GM12872 (cell line): ENCODE results near the gene HECW1.

Experiments
- TF ChIP-seq, protein P1 (sequence below): IDR thresholded peaks from 3 replicates; pipeline ENCODE4 v1.5.1; 2011; ENCODE audit warnings: low read depth, mild to moderate bottlenecking, low read length, moderate library complexity; ENCODE audit not compliant: insufficient read depth

HECW1 gene

DNA sequence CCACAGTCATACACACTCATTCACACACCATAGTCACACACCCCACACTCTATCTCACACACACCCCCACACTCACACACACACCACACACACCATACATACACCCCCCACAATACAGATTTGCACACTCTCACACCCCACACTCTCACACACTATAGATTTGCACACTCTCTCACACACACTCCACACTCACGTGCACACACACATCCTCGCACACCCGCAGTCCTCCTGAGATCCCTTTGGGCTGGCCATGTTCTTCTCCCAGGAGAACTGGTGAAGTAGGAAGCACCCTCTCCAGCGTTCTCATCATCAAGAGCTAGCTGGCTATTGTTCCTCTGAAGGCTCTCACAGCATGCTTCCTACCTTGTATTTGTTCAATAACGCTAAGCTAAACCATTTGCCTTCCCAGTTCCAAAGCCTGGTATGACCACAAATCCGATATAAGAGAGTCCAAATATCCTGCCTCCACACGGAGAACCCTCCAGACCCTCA lies 86.2 kb downstream of the HECW1 start:
- TF ChIP-seq, protein P1, sequence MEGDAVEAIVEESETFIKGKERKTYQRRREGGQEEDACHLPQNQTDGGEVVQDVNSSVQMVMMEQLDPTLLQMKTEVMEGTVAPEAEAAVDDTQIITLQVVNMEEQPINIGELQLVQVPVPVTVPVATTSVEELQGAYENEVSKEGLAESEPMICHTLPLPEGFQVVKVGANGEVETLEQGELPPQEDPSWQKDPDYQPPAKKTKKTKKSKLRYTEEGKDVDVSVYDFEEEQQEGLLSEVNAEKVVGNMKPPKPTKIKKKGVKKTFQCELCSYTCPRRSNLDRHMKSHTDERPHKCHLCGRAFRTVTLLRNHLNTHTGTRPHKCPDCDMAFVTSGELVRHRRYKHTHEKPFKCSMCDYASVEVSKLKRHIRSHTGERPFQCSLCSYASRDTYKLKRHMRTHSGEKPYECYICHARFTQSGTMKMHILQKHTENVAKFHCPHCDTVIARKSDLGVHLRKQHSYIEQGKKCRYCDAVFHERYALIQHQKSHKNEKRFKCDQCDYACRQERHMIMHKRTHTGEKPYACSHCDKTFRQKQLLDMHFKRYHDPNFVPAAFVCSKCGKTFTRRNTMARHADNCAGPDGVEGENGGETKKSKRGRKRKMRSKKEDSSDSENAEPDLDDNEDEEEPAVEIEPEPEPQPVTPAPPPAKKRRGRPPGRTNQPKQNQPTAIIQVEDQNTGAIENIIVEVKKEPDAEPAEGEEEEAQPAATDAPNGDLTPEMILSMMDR, result no peak

DNA sequence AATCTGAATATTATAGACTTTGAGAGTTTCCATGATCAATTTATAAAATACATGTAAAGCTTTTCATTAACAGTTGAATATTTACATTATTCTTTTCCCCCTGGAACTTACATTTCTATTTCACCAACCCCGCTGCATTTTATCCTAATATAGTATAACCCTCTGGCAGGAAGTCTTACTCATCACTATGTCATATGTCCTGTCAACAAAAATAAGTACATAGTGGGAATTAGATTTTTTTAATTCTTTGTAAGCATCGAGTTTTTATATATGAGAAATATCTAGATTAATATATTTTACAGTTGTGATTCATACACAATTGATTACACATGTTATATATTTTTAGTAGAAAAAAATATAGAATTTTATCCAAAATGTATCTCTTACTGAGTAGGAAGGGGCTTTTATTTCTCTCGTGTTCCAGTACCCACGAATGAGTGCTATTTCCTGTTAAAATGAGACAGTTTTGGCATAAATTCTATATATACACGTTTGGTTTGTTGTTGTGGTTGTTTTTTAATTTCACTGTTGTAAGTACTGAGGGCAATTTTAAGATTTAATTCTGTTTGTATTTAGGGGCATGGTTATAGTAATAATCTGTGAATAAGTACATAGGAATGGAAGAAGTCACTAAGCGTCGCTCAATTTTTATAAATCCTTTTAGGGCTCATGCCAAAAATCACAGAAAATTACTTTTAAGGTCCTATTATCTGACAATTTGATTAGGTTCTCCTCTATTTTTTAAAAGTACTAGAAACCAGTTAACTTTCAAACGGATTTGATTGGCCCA lies 87.1 kb downstream of the HECW1 start:
- TF ChIP-seq, protein P1, result no peak

DNA sequence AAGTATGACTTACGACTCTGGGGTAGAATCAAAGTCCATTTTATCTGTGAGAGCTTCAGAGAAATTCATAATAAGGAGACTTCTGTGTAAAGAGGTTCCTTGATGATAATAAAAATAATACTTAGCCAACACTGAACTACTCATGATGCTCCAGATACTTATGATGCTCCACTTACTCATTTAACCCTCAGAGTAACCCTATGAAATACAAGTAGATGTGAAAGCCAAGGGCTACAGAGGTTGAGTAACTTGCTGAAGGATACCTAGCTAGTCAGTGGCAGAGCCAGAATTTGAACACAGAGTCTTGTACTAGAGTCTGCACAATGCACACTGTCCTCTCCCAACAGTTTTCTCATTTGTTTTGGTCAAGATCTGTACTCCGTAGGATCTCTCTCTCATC lies 89.5 kb downstream of the HECW1 start:
- TF ChIP-seq, protein P1, result no peak

DNA sequence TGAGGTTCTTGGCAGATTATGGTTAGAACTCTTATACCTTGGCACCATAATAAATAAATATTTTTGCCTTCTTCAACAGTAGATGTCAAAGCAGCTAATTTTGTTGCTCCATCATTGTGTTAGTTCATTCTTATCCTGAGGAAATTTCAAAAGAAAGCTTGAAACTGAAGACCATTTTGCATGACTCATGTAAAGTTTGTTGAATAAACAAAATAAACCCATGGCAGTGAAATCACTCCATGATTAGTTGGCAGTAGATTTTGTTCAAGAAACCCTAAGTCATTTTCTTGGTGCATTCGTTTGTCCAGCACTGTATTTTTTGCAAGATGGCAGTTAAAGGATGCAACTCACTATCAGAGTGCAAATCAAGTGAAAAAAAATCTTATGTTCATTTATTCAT lies 91.6 kb downstream of the HECW1 start:
- TF ChIP-seq, protein P1, result no peak

DNA sequence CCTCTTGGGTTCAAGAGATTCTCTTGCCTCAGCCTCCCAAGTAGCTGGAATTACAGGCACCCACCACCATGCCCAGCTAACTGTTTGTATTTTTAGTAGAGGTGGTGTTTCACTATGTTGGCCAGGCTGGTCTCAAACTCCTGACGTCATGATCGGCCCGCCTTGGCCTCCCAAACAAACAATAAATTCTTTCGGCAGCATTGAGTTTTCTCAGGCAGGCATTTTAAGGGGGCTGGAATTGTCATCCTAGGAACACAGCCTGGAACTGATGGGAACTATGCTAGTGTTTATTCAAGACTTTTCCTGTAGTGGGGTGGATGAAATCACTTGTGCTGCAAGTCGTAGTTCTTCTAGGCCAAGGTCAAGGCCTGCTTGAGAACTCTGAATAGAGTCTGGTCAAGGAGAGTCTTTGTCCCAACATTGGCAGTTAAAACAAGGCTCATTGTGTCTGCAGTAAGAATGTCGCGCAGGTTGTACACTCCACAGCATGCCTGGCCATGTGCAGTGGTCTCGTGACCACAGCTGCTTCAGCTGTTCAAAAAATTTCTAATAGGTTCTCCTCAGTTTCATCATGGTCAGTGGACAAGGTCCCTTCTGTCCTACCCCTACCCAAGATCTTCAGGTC lies 92.8 kb downstream of the HECW1 start:
- TF ChIP-seq, protein P1, result no peak

DNA sequence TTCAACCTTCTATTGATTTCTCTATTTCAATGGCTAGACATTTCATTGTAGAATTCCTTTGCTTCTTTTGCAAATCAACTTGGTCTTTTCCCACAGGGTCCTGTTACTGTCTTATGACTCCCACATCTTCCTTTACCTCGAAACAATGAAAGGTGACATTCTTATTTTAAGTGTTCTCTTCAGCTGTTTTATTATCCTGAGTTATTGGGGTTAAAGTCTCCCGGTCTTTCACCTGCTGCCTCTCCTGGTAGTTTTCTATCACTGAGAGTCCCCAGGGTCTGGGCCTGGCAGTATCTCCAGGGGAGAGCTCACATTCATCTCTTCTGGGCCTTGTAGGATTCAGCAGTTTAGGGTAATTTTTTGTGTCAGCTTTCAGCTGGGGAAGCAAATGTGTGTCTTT lies 95.8 kb downstream of the HECW1 start:
- TF ChIP-seq, protein P1, result no peak

DNA sequence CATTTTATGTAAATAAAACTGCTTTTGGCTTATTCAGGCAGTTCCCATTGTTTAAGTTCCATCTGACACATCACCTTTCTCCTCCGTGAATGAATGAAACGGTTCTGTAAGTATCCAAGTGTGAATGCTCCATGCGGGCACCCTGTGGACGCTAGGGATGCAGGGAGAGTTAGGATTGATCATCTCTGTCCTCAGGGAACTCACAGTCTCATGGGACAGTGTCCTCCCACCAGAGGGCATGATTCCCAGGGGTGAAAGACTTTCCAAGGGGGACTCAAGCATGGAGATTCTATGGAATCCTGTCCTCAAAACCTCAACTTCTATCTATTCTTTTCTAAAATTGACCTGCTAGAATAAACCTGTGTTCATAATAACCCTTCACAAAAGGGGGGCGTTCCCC lies 98.8 kb downstream of the HECW1 start:
- TF ChIP-seq, protein P1, result no peak
